Gastroesophageal sphincter (tissue), 3 donors: ENCODE results near the gene YKT6.

Source experiments
- EP300 ChIP-seq: sonication (generic); formaldehyde crosslinking; IDR thresholded peaks from one replicate; pipeline ENCODE4 v1.6.1; 2017; ENCODE audit warnings: antibody characterized with exemption, mild to moderate bottlenecking
- POLR2A ChIP-seq, 2 donors: fragments of 450-650 bp; IDR thresholded peaks; one replicate each; pipeline ENCODE4 v1.6.1; 2017; ENCODE audit warnings: antibody characterized with exemption in 2 of 2, mild to moderate bottlenecking in 2 of 2, moderate library complexity in 1 of 2
- POLR2AphosphoS5 ChIP-seq: sonication (generic); formaldehyde crosslinking; IDR thresholded peaks from one replicate; pipeline ENCODE4 v1.6.1; 2017; ENCODE audit warnings: antibody characterized with exemption
- TF ChIP-seq, protein P1 (sequence below), 4 experiments: fragments of 200-600 bp in 2 of 4; fragments of 450-650 bp in 2 of 4; sonication (generic) in 1 of 4; IDR thresholded peaks; one replicate each; pipeline ENCODE4 v1.5.1; 2017 to 2019; ENCODE audit warnings: antibody characterized with exemption in 4 of 4, mild to moderate bottlenecking in 2 of 4, moderate library complexity in 2 of 4

DNA sequence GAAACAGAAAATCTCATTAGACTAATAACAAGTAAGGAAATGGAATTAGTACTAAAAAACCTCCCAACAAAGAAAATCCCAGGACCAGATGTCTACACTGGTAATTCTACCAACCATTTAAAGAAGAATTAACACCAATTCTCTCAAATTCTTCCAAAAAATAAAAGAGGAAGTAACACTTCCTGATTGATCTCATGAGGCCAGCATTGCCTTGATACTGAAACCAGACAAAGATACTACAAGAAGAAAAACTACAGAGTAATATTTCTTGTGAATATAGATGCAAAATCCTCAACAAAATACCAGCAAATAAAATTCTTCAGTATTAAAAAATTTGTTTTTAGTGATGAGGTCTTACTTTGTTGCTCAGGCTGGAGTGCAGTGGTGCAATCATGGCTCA lies 32.9 kb upstream of the YKT6 start:
- TF ChIP-seq, protein P1, sequence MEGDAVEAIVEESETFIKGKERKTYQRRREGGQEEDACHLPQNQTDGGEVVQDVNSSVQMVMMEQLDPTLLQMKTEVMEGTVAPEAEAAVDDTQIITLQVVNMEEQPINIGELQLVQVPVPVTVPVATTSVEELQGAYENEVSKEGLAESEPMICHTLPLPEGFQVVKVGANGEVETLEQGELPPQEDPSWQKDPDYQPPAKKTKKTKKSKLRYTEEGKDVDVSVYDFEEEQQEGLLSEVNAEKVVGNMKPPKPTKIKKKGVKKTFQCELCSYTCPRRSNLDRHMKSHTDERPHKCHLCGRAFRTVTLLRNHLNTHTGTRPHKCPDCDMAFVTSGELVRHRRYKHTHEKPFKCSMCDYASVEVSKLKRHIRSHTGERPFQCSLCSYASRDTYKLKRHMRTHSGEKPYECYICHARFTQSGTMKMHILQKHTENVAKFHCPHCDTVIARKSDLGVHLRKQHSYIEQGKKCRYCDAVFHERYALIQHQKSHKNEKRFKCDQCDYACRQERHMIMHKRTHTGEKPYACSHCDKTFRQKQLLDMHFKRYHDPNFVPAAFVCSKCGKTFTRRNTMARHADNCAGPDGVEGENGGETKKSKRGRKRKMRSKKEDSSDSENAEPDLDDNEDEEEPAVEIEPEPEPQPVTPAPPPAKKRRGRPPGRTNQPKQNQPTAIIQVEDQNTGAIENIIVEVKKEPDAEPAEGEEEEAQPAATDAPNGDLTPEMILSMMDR (IDR thresholded peaks at IDR 0.05), result no peak
- TF ChIP-seq POLR2AphosphoS5, result no peak
- TF ChIP-seq POLR2A (IDR thresholded peaks at IDR 0.05), result no peak
- TF ChIP-seq EP300, result no peak
